Osteoblast (primary cell): ENCODE data around the gene RTTN. TPM values are rescaled to one million over a fixed set of nuclear protein-coding genes. Genes with fewer than 3 reads are reported as not detected.
A peak's percentile ranks its signal among the peaks of the same experiment; 100 is the strongest.

Source experiments
- DNase-seq: peaks from one replicate; pipeline ENCODE4 v3.0.0; 2011; ENCODE audit warnings: low spot score, mixed read lengths; ENCODE audit not compliant: insufficient read length; ENCODE audit errors: missing footprints
- H2AFZ ChIP-seq: 2 replicates; pipeline ENCODE4 v1.6.0; 2011; ENCODE audit warnings: mild to moderate bottlenecking, low read length
- H3K27ac ChIP-seq: 2 replicates; pipeline ENCODE4 v1.5.1; 2011; ENCODE audit warnings: mild to moderate bottlenecking, low read depth, low read length, moderate library complexity
- H3K27me3 ChIP-seq: 2 replicates; pipeline ENCODE4 v1.6.0; 2012; ENCODE audit warnings: mild to moderate bottlenecking, control low read depth, inconsistent platforms, low read length, moderate library complexity; ENCODE audit not compliant: insufficient read depth
- H3K36me3 ChIP-seq: 2 replicates; pipeline ENCODE4 v1.5.1; 2011; ENCODE audit warnings: mild to moderate bottlenecking, low read length, control low read depth, moderate library complexity; ENCODE audit not compliant: insufficient read depth
- H3K4me1 ChIP-seq: 2 replicates; pipeline ENCODE4 v1.5.1; 2011; ENCODE audit warnings: mild to moderate bottlenecking, low read length, control low read depth, moderate library complexity; ENCODE audit not compliant: insufficient read depth
- H3K4me2 ChIP-seq: 2 replicates; pipeline ENCODE4 v1.6.0; 2011; ENCODE audit warnings: mild to moderate bottlenecking, low read length; ENCODE audit not compliant: insufficient read depth
- H3K4me3 ChIP-seq: fragments of 200-600 bp; sonication (generic); 3 replicates; pipeline ENCODE4 v1.5.1; 2012; ENCODE audit warnings: mild to moderate bottlenecking, low read length, inconsistent platforms; ENCODE audit not compliant: insufficient read depth
- H3K79me2 ChIP-seq: 2 replicates; pipeline ENCODE4 v1.6.0; 2012; ENCODE audit warnings: mild to moderate bottlenecking, low read length, control low read depth, inconsistent platforms; ENCODE audit not compliant: insufficient read depth
- H3K9me3 ChIP-seq: 2 replicates; pipeline ENCODE4 v1.5.1; 2011; ENCODE audit warnings: low read depth, low read length, control low read depth
- H4K20me1 ChIP-seq: 2 replicates; pipeline ENCODE4 v1.6.0; 2012; ENCODE audit warnings: mild to moderate bottlenecking, low read length, control low read depth; ENCODE audit not compliant: insufficient read depth
- CTCF ChIP-seq: IDR thresholded peaks from 2 replicates; pipeline ENCODE4 v1.5.1; 2011; ENCODE audit warnings: mild to moderate bottlenecking, low read depth, low read length, moderate library complexity; ENCODE audit errors: extremely low read depth
- total RNA-seq: library from RNA; depleted of rRNA; stranded (reverse); fragments of >200 nt; gene quantifications from 2 replicates; pipeline ENCODE4 v1.2.3, GENCODE V29; 2012

RTTN gene
- total RNA-seq, 1 donor: 11.2 TPM

GRCh38 chr18:70228536-70228935 lies 23.0 kb upstream of the RTTN start:
- Histone ChIP-seq H3K4me1 (no peaks in the 10 kb centered on the region), H3K79me2 (no peaks in the 10 kb centered on the region), H3K27ac (no peak overlapping the region), H3K27me3 (peaks cover 7% of the 10 kb centered on the region), H3K36me3 (no peaks in the 10 kb centered on the region), H4K20me1 (no peaks in the 10 kb centered on the region), H3K4me2 (no peak overlapping the region), H3K9me3 (no peaks in the 10 kb centered on the region), H2AFZ (no peak overlapping the region), H3K4me3 (no peak overlapping the region)
- no peak for TF ChIP-seq CTCF
- no peak for DNase-seq

- H3K27ac ChIP-seq: no peak overlapping the region
- H3K4me1 ChIP-seq: no peaks in the 10 kb centered on the region
- no peaks in the 10 kb centered on the region for H4K20me1 ChIP-seq
- peaks cover 9% of the 10 kb centered on the region for H3K27me3 ChIP-seq
- H2AFZ ChIP-seq: no peak overlapping the region
- no peaks in the 10 kb centered on the region for H3K36me3 ChIP-seq
- TF ChIP-seq CTCF: no peak
- H3K4me3 ChIP-seq: no peak overlapping the region
- no peaks in the 10 kb centered on the region for H3K9me3 ChIP-seq
- no peak overlapping the region for H3K4me2 ChIP-seq
- no peak for DNase-seq
- no peaks in the 10 kb centered on the region for H3K79me2 ChIP-seq
These were observed 22.0 kb upstream of the RTTN start for GRCh38 chr18:70227438-70227837.

GRCh38 chr18:70221915-70222278 lies 16.4 kb upstream of the RTTN start:
- no peaks in the 10 kb centered on the region for H3K79me2 ChIP-seq

More at GRCh38 chr18:70221915-70222278, 16.4 kb upstream of the RTTN start:
- no peak for TF ChIP-seq CTCF
- Histone ChIP-seq H2AFZ (no peak overlapping the region), H3K9me3 (no peaks in the 10 kb centered on the region), H3K4me3 (no peak overlapping the region), H3K27ac (no peak overlapping the region), H3K36me3 (no peaks in the 10 kb centered on the region), H4K20me1 (no peaks in the 10 kb centered on the region), H3K4me1 (no peaks in the 10 kb centered on the region), H3K4me2 (peak overlapping the region; percentile 41), H3K27me3 (peaks cover 18% of the 10 kb centered on the region)
- no peak for DNase-seq
